ENCODE data around the gene FHOD3.

DNA sequence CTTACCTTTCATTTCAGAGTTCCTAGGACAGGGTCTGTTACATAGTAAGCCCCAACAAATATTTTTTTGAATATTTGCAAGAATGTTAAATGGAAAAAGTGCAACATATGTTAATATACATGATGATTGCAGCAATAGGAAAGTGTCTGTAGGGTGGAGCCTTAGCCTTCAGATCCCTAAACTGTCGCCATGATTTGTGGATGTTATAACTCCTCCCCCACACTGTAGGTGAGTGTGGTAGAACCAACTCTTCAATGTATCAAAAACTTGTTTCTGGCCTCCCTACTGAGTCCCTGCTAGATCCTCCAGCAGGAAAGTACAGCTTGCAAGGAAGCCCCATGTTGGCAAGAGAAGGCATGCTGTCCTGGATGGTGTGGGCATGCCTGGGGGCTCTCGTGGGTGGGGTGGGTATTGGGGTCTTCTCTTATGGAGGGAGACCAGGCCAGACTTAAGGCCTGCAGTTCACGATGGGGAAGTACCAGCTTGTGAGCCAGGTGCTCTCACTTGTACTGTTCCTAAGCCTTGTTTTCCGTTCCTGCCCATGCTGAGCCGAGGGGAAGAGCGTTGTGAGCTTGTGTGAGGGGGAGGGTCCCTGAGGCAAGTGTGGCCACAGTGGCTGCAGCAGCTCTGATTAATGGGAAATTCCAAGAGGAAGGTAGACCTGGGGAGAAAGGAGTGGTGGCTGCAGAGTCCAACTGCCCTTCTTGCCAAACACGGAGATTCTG, 11.4 kb downstream of the FHOD3 start:
- TF ChIP-seq CTCF (IDR thresholded peaks at IDR 0.05; ENCODE audit: low read depth, low read length, missing input control) (no peak), YY1 (IDR thresholded peaks at IDR 0.05) (no peak), REST (IDR thresholded peaks at IDR 0.05) (no peak), TAF1 (conservative IDR thresholded peaks at IDR 0.05) (no peak), HNF4A (conservative IDR thresholded peaks at IDR 0.05) (no peak), ZBTB33 (IDR thresholded peaks at IDR 0.05) (no peak), JUND (IDR thresholded peaks at IDR 0.05) (no peak), ATF3 (IDR thresholded peaks at IDR 0.05) (no peak)
- TF ChIP-seq, protein P1, sequence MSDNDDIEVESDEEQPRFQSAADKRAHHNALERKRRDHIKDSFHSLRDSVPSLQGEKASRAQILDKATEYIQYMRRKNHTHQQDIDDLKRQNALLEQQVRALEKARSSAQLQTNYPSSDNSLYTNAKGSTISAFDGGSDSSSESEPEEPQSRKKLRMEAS (IDR thresholded peaks at IDR 0.05), result no peak
